Stimulated activated CD4-positive, alpha-beta T cell treated with anti-CD3 and anti-CD28 coated beads, Interleukin-15, amount 100 ng/mL, for 1 hour (primary cell): ENCODE data around the gene GALP.
"Not testable (repeated sequence)": the region's sequence is repeated elsewhere in the genome, so short reads cannot be mapped to it uniquely, and the experiment has no call there.

Source experiments
- DNase-seq, 2 donors: peaks; one replicate each; pipeline ENCODE4 v3.0.0-alpha.2; 2020; ENCODE audit warnings: low read depth in 1 of 2, low spot score in 1 of 2

The GALP gene

DNA sequence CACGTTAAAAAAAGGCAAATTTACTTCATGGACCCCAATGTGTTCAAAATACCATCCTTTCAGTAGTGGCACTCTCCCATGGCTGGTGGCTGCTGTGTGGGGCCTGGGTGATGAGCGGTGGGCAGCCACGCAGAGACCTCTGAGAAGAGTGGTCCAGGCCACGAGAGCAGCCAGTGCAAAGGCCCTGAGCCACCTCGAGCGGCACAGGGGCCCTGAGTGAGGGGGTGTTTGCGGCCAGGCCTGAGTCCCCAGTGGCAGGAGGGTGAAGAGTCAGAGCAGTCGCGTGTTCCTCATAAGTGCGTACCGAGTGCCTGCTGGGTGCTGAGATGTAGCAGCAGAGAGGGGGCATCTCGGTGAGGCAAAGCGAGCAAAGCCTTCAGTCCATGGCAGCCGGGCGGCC is 27.7 kb upstream of the GALP start:
- no peak for DNase-seq

DNA sequence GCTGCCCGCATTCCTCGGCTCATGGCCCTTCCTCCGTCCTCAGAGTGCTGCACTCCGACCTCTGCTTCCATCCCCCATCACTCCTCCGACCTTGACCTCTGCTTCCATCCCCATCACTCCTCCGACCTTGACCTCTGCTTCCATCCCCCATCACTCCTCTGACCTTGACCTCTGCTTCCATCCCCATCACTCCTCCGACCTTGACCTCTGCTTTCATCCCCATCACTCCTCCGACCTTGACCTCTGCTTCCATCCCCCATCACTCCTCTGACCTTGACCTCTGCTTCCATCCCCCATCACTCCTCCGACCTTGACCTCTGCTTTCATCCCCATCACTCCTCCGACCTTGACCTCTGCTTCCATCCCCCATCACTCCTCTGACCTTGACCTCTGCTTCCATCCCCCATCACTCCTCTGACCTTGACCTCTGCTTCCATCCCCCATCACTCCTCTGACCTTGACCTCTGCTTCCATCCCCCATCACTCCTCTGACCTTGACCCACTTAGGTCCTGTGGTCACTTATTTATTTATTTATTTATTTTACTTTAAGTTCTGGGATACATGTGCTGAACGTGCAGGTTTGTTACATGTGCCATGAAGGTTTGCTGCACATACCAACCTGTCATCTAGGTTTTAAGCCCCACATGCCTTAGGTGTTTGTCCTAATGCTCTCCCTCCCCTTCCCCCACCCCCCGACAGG is 26.7 kb upstream of the GALP start:
- DNase-seq = not testable (repeated sequence)

DNA sequence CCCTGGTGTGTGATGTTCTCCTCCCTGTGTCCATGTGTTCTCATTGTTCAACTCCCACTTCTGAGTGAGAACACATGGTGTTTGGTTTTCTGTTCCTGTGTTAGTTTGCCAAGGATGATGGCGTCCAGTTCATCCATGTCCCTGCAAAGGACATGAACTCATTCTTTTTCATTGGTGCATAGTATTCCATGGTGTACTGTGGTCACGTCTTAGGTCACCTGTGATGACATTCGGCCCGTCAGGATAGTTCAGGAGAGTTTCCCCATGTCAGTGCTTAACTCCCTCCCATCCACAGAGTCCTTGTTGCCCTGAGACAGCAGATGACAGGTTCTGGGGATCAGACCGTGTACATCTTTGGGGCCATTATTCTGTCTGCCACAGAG is 26.2 kb upstream of the GALP start:
- DNase-seq = no peak

DNA sequence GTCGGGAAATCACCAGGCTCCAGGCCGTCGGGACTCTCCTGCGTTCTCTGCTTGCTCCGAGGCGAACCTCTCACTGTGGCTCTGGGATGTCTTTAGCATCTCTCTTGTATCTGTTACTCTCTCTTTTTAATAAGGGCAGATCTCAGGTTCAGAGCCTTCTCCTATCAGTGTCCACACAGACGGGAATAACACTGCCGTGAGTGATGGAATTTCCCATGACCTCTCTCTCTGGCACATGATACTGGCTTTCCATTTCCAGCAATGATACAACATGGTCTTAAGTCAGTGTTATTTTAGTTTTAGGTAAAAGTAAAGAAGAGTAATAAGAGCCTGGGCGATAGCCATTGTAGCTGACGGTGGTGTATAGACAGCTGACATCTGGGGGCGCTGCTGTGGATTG is 25.4 kb upstream of the GALP start:
- DNase-seq = no peak

DNA sequence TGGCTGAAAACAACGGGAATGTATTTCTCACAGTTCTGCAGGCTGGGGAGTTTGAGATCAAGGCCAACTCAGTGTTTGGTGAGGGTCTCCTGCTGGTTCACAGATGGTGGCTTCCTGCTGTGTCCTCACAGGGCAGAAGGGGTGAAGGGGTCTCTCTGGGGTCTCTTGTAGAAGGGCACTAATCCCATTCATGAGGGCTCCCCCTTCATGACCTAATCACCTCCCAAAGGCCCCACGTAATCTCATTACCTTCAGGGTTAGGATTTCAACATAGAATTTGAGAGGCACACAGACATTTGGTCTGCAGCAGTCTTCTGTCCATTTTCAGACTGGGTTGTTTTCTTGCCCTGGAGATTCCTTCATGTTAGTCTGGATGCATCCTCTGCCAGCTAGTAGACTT is 23.2 kb upstream of the GALP start:
- DNase-seq = no peak

DNA sequence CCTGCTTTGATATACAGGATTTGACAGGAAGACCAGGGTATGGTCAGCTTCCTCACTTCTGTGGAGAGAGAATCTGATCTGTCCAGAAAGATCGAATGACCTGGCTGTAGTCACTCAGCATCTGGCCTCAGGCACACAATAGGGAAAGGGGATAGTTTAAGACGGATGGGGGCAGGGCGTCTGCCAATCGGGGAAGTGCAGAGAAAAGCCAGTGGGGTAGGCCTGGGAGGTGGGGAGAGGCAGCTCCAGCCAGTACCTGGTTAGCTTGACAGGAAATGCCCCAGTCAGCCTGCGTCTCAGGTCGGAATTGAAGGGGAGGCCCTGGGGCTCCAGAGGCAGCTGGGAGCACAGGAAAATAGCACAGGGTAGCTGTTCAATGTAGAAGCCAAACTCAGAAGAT is 22.3 kb upstream of the GALP start:
- no peak for DNase-seq

DNA sequence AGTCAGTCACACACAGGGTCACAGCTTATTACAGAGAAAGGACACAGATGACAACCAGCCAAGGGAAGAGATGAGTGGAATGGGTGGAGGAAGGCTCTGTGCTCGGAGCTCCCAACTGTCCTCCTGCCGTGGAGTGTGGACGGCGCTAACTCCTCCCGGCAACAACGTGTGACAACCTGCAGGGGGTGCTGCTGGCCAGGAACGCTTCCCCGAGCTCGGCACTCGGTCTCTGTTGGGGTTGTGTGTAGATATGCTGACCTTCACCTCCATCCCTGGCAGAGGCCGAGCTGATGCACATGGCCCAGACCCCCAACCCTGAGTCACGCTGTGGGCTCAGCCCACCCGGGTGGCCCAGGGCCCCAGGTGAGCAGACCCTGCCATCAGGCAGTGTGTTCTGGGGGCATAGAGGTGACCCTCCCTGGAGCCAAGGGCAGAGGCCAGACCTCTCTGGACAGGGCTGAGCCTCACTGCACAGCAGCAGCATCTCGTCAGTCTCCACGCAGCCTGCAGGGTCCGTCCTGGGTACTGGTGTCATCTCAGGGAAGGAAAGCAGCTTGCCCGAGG is 20.6 kb upstream of the GALP start:
- DNase-seq = no peak

DNA sequence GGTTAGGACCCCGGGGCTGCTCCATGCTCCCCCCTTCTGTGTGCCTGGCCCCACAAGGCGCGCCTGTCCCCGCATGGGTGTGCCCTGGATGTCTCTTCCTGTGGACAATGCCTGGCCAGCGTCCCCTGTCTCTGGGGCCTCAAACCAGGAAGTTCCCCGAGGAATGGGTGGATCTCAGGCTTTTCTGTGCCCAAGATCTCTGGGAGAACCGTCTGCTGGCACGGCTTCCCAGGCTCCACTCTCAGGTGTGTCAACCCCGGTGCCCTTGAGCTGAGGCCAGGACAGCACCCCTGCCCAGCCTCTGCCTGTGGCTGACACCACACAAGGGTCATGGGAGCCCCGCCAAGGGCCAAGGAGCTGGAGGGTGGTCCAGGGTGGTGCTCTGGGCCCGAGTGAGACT is 19.0 kb upstream of the GALP start:
- no peak for DNase-seq

DNA sequence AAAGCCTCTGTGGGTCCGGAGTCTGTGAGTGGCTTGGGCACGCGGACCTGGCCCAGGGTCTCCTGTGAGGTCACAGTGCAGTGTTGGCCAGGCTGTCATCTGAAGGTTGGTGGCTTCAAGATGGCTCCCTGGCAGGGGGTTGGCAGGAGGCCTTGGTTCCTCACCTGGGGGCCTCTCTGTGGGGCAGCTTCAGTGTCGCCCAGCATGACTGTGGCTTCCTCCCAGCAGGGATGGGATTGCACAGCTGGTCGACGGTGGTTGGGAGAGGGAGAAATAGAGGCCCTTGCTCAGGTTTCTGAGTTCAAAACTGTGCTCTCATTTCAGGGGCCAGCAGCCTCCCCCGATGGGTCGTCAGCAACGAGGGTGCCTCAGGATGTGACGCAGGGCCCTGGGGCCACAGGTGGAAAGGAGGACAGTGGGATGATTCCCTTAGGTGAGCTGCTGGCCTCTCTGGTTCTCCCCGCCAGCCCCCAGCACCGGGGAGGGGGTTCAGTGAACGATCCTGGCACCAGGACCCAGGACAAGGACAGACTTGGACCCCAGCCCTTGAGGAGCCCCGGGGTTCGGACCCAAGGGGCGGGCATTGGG is 17.5 kb upstream of the GALP start:
- no peak for DNase-seq

DNA sequence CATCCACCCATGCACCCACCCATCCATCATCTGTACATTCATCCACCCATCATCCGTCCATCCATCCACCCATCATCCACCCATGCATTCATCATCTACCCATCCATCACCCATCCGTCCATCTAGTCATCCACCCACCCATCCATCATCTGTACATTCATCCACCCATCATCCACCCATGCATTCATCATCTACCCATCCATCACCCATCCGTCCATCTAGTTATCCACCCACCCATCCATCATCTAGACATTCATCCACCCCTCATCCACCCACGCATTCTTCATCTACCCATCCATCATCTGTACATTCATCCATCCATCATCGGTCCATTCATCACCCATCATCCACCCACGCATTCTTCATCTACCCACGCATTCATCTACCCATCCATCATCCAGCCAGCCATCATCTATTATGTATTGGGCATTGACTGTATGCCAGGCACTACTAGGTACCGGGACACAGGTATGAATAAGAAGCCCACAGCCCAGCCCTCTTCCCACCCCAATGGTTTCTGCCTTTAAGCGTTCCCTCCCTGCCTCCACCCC is 16.7 kb upstream of the GALP start:
- DNase-seq = no peak

DNA sequence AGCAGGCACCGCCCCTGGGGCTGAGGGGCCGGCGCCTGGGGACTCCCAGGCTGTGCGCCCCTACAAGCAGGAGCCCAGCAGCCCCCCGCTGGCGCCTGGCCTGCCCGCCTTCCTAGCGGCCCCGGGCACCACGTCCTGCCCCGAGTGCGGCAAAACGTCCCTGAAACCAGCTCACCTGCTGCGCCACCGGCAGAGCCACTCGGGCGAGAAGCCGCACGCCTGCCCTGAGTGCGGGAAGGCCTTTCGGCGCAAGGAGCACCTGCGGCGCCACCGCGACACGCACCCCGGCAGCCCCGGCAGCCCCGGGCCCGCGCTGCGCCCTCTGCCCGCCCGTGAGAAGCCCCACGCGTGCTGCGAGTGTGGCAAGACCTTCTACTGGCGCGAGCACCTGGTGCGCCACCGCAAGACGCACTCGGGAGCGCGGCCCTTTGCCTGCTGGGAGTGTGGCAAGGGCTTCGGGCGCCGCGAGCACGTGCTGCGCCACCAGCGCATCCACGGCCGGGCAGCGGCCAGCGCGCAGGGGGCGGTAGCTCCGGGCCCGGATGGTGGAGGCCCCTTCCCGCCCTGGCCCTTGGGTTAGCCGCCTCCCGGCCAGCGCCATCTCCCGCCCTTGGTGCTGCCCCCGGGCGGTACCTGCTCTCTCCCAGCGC is 16.1 kb upstream of the GALP start:
- no peak for DNase-seq

DNA sequence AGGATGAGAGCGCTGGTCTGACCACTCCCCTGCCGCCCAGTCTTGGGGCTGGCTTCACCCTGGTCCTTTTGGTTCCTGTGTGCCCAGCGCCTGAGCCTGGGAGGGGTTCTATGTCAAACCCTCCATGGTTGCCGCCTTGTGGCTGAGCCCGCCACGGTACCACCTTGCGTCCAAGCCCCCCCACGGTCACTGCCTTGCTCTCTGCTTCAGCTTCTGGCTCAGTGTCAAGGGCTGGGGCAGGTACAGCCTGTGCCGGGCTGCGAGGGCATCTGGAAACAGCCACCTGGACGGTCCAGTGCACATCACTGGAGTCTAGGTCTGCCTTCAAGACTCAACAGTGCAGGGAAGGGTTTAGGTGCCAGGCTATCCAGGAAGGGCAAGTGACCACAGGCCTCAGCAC is 14.3 kb upstream of the GALP start:
- DNase-seq = no peak

DNA sequence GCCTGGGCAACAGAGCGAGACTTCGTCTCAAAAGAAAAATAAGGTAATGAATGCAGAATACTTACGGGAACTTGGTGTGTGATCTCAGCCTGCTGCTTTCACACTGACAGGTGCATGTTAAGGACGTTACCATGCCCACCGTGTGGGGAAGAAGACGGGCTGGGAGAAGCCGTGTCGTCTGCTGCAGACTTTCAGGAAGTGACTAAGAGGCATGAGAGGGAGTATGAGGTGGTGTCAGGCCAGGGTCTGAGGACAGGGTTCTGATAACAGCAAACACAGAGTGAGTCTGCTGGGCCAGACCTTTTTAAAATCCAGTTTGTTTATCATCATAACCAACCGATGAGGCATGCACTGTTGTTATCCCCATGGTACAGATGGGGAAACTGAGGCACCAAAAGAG is 13.6 kb upstream of the GALP start:
- DNase-seq = no peak

DNA sequence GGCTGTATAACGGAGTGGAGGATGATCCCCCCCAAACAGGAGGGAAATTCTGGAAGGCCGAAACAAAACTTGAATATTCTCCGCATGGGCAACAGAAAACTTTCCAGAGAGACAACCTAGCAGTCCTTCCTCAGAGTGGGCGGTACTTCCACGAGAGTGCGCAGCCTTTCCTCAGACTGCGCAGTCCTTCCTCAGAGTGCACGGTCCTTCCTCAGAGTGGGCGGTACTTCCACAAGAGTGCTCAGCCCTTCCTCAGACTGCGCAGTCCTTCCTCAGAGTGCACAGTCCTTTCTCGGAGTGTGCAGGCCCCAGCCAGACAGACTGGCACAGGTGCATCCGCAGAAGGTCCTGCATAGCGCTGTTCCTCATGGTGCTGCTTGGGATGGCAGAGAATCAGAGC is 12.7 kb upstream of the GALP start:
- no peak for DNase-seq

DNA sequence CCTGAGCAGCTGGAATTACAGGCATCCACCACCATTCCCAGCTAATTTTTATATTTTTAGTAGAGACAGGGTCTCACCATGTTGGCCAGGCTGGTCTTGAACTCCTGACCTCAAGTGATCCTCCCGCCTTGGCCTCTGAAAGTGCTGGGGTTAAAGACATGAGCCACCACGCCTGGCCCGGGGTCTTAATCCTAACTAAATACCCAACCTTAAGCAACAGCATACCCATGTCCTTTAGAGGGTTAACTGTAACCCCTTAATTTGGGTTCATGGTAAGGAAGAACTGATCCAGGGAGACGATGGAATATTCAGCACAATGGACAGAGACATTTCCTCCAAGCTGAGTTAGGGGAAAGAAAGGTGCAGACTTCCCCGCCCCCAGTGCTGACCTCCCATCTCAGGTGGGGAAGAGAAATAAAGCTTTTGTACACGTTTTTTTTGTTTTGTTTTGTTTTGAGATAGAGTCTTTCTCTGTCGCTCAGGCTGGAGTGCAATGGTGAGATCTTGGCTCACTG is 8.7 kb upstream of the GALP start:
- DNase-seq = no peak

DNA sequence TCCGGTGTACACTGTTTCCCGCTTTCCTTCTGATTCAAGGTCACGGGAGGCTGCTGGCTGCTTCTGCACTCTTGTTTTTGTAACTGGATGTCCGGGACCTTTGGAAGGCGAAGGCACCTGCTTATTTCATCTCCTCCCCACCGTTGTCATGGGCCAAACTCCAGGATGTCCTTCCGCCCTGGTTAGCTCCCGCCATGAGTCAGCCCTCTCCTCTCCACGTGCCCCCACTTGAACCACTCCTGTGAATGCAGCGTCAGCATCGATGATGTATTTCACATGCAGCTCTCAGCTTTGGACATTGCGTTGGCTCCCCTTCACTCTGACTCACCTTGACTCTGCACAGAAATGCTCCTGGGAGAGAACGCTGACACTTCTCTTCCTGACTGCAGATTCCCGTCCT is 5.5 kb upstream of the GALP start:
- no peak for DNase-seq

DNA sequence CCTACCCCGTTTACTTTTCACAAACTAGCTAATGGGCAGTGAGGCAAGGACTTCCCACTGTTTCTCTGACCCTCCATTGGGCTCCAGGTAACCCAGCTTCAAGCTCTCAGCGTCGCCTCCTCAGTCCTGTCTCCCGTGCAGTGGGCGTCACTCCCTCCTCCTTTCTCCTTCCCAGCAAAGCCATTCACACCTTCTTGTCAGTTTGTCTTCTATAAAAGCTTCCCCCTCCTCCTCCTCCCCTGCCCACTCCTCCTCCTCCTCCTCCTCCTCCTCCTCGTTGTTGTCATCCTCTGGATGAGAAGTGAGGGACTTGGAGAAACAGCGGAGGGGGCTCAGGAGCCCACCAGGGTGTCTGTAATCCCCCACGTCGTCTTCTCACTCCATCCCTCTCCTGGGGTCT is 1.7 kb upstream of the GALP start:
- no peak for DNase-seq

DNA sequence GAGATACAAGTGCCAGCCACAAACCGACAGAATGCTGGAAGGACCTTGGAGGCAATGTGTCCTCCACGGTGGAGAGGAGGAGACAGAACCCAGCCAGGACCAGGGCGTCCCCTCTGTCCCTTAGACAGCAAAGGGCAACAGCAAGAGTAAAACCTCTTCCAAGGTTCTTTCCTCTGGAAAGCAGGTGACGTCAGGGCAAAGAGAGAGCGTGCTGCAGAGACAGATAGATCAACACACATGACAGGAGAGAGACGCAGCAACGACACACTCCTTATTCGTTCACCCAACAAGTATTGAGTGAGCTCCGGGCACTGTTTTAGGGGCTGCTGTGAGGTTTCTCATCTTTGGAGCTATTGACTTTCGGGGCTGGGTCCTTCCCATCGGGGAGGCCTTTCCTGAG is 1.3 kb upstream of the GALP start:
- no peak for DNase-seq

DNA sequence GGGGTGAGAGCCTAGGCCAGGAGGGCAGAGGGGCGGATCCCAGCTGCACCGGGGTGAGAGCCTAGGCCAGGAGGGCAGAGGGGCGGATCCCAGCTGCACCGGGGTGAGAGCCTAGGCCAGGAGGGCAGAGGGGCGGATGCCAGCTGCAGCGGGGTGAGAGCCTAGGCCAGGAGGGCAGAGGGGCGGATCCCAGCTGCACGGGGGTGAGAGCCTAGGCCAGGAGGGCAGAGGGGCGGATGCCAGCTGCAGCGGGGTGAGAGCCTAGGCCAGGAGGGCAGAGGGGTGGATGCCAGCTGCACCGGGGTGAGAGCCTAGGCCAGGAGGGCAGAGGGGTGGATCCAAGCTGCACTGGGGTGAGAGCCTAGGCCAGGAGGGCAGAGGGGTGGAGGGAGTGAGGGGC is 502 bp downstream of the GALP start:
- DNase-seq = not testable (repeated sequence)

DNA sequence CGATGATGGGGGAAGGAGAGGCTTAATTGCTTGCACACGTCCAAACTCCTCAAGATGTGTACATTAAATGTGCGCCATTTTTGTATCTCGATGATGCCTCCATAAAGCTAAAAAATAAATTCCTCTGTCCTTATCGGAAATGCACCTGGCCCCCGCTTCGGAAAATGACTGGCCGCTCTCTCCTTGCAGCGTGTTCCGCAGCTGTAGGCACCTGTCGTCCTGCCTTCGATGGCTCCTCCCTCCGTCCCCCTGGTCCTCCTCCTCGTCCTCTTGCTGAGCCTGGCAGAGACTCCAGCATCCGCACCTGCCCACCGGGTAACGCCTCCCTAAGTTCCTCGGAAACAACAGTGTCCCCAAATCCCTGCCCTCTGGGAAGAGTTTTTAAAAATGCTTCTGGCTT is 1.1 kb downstream of the GALP start:
- no peak for DNase-seq

DNA sequence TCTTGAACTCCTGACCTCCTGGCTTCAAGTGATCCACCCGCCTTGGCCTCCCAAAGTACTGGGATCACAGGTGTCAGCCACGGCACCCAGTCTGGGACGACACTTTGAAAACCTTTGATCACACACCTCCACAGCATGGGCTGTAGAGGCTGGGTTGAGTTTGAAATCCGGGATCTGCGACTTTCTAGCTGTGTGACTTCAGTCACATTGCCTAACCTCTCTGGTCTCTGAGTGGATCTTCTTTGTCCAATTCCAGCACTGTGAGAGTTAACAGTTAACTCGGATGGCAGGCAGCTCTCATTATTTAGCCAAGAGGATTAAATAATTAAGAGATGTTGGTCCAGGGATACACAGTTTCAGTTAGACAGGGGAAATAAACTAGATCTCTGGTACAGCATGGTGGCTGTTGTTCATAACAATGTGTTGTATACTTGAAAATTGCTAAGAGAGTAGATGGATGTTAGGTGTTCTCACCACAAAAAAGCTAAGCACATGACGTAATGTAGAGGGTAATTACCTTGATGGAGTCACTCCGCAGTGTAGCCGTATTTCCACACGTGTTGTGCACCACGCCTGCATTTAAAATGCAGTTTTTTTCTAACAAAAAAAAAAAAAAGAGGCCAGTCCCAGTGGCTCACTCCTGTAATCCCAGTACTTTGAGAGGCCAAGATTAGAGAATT is 1.9 kb downstream of the GALP start:
- no peak for DNase-seq

DNA sequence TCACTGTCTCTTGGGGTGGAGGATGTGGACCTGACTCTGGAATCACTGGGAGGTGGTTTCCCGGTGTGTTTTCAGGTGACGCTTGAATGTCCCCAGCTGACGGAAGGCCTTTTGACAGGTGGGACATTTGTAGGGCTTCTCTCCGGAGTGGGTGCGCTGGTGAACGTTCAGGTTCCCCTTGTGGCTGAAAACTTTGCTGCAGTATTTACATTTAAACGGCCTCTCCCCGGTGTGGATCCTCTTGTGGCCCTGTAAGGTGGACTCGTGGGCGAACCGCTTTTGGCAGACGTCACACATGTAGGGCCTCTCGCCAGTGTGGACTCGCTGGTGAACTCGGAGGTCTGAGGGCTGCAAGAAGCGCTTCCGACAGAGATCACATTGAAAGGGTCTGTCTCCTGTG is 14.0 kb downstream of the GALP start:
- DNase-seq = no peak
